Esophagus squamous epithelium (tissue), 5 donors: Measurements from ENCODE around the gene TMEM212. TPM values are rescaled to one million over a fixed set of nuclear protein-coding genes. Genes with fewer than 3 reads are reported as not detected.

ENCODE experiments used
- DNase-seq: peaks from one replicate; lab custom pipeline; 2025; lab: John Stamatoyannopoulos, UW
- H3K27ac ChIP-seq, 4 donors: fragments of 200-600 bp; sonication (generic); one replicate each; pipeline ENCODE4 v1.5.1; 2016 to 2019; ENCODE audit warnings: mild to moderate bottlenecking in 1 of 4
- H3K27me3 ChIP-seq, 4 donors: fragments of 200-600 bp; sonication (generic); 1 replicate in 3 of 4; 2 replicates in 1 of 4; pipeline versions ENCODE4 v1.5.1 to v1.6.0; 2017 to 2021; ENCODE audit warnings: antibody characterized with exemption in 1 of 4
- H3K36me3 ChIP-seq, 3 donors: fragments of 200-600 bp; sonication (generic); one replicate each; pipeline ENCODE4 v1.5.1; 2016 to 2019
- H3K4me1 ChIP-seq, 3 donors: fragments of 200-600 bp; sonication (generic); one replicate each; pipeline ENCODE4 v1.5.1; 2017 to 2019
- H3K4me3 ChIP-seq, 4 donors: fragments of 200-600 bp; sonication (generic); 1 replicate in 3 of 4; 2 replicates in 1 of 4; pipeline ENCODE4 v1.5.1; 2016 to 2019; ENCODE audit warnings: mild to moderate bottlenecking in 2 of 4, moderate library complexity in 1 of 4
- H3K9me3 ChIP-seq, 3 donors: fragments of 200-600 bp; sonication (generic); one replicate each; pipeline ENCODE4 v1.5.1; 2016 to 2019
- CTCF ChIP-seq, 6 experiments: fragments of 450-650 bp in 4 of 6; fragments of 200-600 bp in 2 of 6; sonication (generic) in 2 of 6; IDR thresholded peaks; one replicate each; pipeline ENCODE4 v1.5.1; 2016 to 2019; ENCODE audit warnings: antibody characterized with exemption in 6 of 6, mild to moderate bottlenecking in 4 of 6, moderate library complexity in 4 of 6
- POLR2A ChIP-seq, 4 donors: fragments of 450-650 bp; IDR thresholded peaks; one replicate each; pipeline ENCODE4 v1.6.1; 2017; ENCODE audit warnings: antibody characterized with exemption in 4 of 4, mild to moderate bottlenecking in 4 of 4, moderate library complexity in 3 of 4
- WGBS, 2 donors: methylation state at CpG; one replicate each; pipeline ENCODE4 v1.1.5; 2018; 5-methylcytosine and 5-hydroxymethylcytosine counted together
- intact Hi-C: fragments of 100-400 bp; cut with DNase I; formaldehyde crosslinking; loops from one replicate; pipeline ENCODE4 v1.15.0; 2022
- total RNA-seq, 4 donors: library from RNA; depleted of rRNA; stranded (reverse); fragments of >200 nt; gene quantifications; one replicate each; pipeline ENCODE4 v1.1.0, GENCODE V29; 2016
- donor health status: DM: yes; HTN: yes; CAD: no.

Gene TMEM212
- total RNA-seq, 4 donors from 2014 or later = not detected

- no peak for DNase-seq
- peaks cover 14 to 100% (median 48%) of the 10 kb centered on the region in 3 donors for H3K4me1 ChIP-seq
- 21 to 23% methylated on average over 4 of the region's 4 CpGs for WGBS, 2 donors
- intact Hi-C loops = no loop called here
- no peak overlapping the region for H3K4me3 ChIP-seq
- no peaks in the 10 kb centered on the region for H3K27me3 ChIP-seq
- TF ChIP-seq POLR2A (IDR thresholded peaks at IDR 0.05) (no peak), CTCF (IDR thresholded peaks at IDR 0.05) (no peak)
- H3K27ac ChIP-seq = peak overlapping the region; percentile 67 to 91 (median 84)
- no peaks in the 10 kb centered on the region for H3K36me3 ChIP-seq
- H3K9me3 ChIP-seq = no peaks in the 10 kb centered on the region
These were observed 41.2 kb upstream of the TMEM212 start for GRCh38 chr3:171801738-171802589.

DNA sequence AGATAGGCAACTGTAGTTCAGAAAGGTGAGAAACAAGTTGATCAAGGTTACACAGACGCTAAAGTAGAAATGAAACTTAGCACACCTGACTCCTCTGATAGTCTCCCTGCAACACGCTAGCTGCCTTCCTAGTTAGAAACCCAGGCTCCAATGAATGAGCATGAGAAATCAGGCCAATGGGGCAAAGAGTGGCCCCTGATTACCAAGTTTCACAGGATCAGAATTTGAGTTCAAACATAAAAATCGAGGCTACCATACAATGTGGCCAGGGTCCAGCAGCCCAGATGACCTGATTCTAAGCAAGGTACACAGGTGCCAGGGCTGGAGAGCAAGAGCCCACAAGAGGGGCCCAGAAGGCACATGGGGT lies 40.6 kb upstream of the TMEM212 start:
- Histone ChIP-seq H3K27me3 (no peaks in the 10 kb centered on the region), H3K27ac (peak overlapping the region; percentile 64 to 91 (median 84)), H3K4me1 (peaks cover 14 to 100% (median 46%) of the 10 kb centered on the region in 3 donors), H3K4me3 (no peak overlapping the region), H3K36me3 (no peaks in the 10 kb centered on the region), H3K9me3 (no peaks in the 10 kb centered on the region)
- DNase-seq = no peak
- no peak for TF ChIP-seq POLR2A (IDR thresholded peaks at IDR 0.05)
- no peak for TF ChIP-seq CTCF (IDR thresholded peaks at IDR 0.05)
- intact Hi-C loops = no loop called here
- 62 to 71% methylated on average over 3 of the region's 3 CpGs for WGBS, 2 donors

GRCh38 chr3:171803044-171803443 lies 40.1 kb upstream of the TMEM212 start:
- Histone ChIP-seq H3K27ac (peak overlapping the region; percentile 64 to 91 (median 84)), H3K4me3 (no peak overlapping the region), H3K27me3 (no peaks in the 10 kb centered on the region), H3K9me3 (no peaks in the 10 kb centered on the region), H3K4me1 (peaks cover 14 to 100% (median 46%) of the 10 kb centered on the region in 3 donors), H3K36me3 (no peaks in the 10 kb centered on the region)
- no peak for TF ChIP-seq CTCF (IDR thresholded peaks at IDR 0.05)
- TF ChIP-seq POLR2A (IDR thresholded peaks at IDR 0.05) = no peak
- WGBS, 2 donors = 78 to 90% methylated on average over 4 of the region's 4 CpGs
- intact Hi-C loops = no loop called here
- no peak for DNase-seq

DNA sequence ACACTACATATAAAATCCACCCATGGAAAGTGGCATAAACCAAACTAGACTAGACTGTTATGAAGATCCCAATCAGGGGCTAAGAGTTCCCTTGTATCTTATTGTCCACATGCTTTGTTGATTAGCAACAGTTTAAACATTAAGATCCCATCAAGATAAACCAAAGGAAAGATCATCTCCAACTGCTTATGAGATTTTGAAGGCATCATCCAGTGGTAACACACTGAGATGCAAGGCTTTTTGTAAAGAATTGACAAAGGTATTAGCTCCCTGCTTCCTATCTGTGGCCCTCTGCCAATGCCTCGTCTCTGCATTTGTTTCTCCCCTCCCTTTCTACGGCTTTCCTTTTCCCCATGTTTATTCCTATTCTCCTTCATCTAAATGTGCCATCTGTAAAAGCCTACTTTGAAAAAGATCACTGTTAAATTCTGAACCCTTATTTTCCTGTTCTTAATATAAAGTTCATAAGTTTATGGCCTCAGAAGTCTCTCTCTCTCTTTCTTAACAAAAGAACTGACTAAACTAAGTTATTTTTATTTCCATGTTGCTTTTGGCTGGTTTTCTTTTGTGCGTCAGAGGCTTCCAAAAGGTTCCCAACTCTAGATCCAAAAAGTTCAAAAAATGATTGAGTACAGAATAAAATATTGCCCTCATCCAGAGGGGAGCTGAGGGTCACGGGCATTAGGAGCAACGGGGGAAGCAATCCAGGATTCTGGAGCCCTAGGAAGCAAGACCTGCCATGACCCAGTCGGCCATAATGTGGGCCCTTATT lies 38.3 kb upstream of the TMEM212 start:
- peaks cover 14 to 96% (median 46%) of the 10 kb centered on the region in 3 donors for H3K4me1 ChIP-seq

More for the DNA sequence above, 38.3 kb upstream of the TMEM212 start:
- WGBS, 2 donors = 24 to 54% methylated on average over 6 of the region's 6 CpGs
- DNase-seq = no peak
- Histone ChIP-seq H3K27ac (peak overlapping the region; percentile 65 to 91 (median 87)), H3K27me3 (no peaks in the 10 kb centered on the region), H3K36me3 (no peaks in the 10 kb centered on the region), H3K4me3 (no peak overlapping the region), H3K9me3 (no peaks in the 10 kb centered on the region)
- intact Hi-C loops = no loop called here
- TF ChIP-seq POLR2A (IDR thresholded peaks at IDR 0.05) = no peak
- no peak for TF ChIP-seq CTCF (IDR thresholded peaks at IDR 0.05)
